Keratinocyte (primary cell): ENCODE results near the gene KIF17. TPM values are rescaled to one million over a fixed set of nuclear protein-coding genes. Genes with fewer than 3 reads are reported as not detected.
"Not testable (repeated sequence)": the region's sequence is repeated elsewhere in the genome, so short reads cannot be mapped to it uniquely, and the experiment has no call there.

Source experiments
- DNase-seq: peaks from one replicate; pipeline ENCODE4 v3.0.0-alpha.2; 2011; ENCODE audit warnings: low read depth, missing footprints, low spot score
- FAIRE-seq: peaks from 2 replicates; lab custom pipeline; 2011; peaks lifted over from hg19 to GRCh38; lab: Jason Lieb, UNC
- H2AFZ ChIP-seq: 2 replicates; pipeline ENCODE4 v1.6.0; 2012; ENCODE audit warnings: low read length, control low read depth, inconsistent platforms; ENCODE audit not compliant: control insufficient read depth
- H3K27ac ChIP-seq: 2 replicates; pipeline ENCODE4 v1.5.1; 2011; ENCODE audit warnings: low read length; ENCODE audit not compliant: control insufficient read depth, insufficient read depth
- H3K27me3 ChIP-seq: 3 replicates; pipeline ENCODE4 v1.6.0; 2011; ENCODE audit warnings: low read length; ENCODE audit not compliant: control insufficient read depth, insufficient read depth; ENCODE audit errors: extremely low read depth
- H3K36me3 ChIP-seq, 2 experiments: 2 replicates in 1 of 2; 3 replicates in 1 of 2; pipeline ENCODE4 v1.5.1; 2011; ENCODE audit warnings: low read length in 2 of 2, mild to moderate bottlenecking in 1 of 2; ENCODE audit not compliant: control insufficient read depth in 2 of 2, insufficient read depth in 2 of 2; ENCODE audit errors: extremely low read depth in 1 of 2
- H3K4me1 ChIP-seq: 3 replicates; pipeline ENCODE4 v1.5.1; 2011; ENCODE audit warnings: low read length; ENCODE audit not compliant: control insufficient read depth, insufficient read depth; ENCODE audit errors: extremely low read depth
- H3K4me2 ChIP-seq: 3 replicates; pipeline ENCODE4 v1.6.0; 2011; ENCODE audit warnings: low read depth, low read length; ENCODE audit not compliant: control insufficient read depth, insufficient read depth; ENCODE audit errors: extremely low read depth
- H3K4me3 ChIP-seq, 3 experiments: fragments of 200-600 bp in 1 of 3; sonication (generic) in 1 of 3; 2 replicates in 2 of 3; 3 replicates in 1 of 3; pipeline ENCODE4 v1.5.1; 2011 to 2016; ENCODE audit warnings: low read length in 3 of 3, mild to moderate bottlenecking in 3 of 3, control low read depth in 2 of 3, inconsistent platforms in 1 of 3, low read depth in 1 of 3, mixed read lengths in 1 of 3, mixed run types in 1 of 3, moderate library complexity in 1 of 3; ENCODE audit not compliant: control insufficient read depth in 2 of 3, insufficient read depth in 2 of 3; ENCODE audit errors: extremely low read depth in 1 of 3
- H3K79me2 ChIP-seq: 2 replicates; pipeline ENCODE4 v1.6.0; 2012; ENCODE audit warnings: low read length; ENCODE audit not compliant: control insufficient read depth, insufficient read depth
- H3K9ac ChIP-seq: 3 replicates; pipeline ENCODE4 v1.6.0; 2011; ENCODE audit warnings: low read length; ENCODE audit not compliant: control insufficient read depth, insufficient read depth; ENCODE audit errors: extremely low read depth
- H3K9me1 ChIP-seq: 3 replicates; pipeline ENCODE4 v1.6.0; 2011; ENCODE audit warnings: low read length; ENCODE audit not compliant: control insufficient read depth, insufficient read depth; ENCODE audit errors: extremely low read depth
- H3K9me3 ChIP-seq: 2 replicates; pipeline ENCODE4 v1.5.1; 2012; ENCODE audit warnings: low read depth, low read length; ENCODE audit not compliant: control insufficient read depth
- H4K20me1 ChIP-seq: 3 replicates; pipeline ENCODE4 v1.6.0; 2011; ENCODE audit warnings: low read length; ENCODE audit not compliant: control insufficient read depth, insufficient read depth; ENCODE audit errors: extremely low read depth
- CTCF ChIP-seq, 3 experiments: IDR thresholded peaks in 1 of 3; conservative IDR thresholded peaks in 1 of 3; optimal IDR thresholded peaks in 1 of 3; 2 replicates in 2 of 3; 3 replicates in 1 of 3; pipeline versions ENCODE3 to v1.5.1; 2011; ENCODE audit warnings: low read length in 3 of 3, mild to moderate bottlenecking in 3 of 3, moderate library complexity in 2 of 3, control low read depth in 1 of 3, inconsistent platforms in 1 of 3; ENCODE audit not compliant: insufficient read depth in 2 of 3; ENCODE audit errors: extremely low read depth in 1 of 3
- EZH2 ChIP-seq: IDR thresholded peaks from one replicate; pipeline ENCODE4 v1.6.1; 2012; ENCODE audit warnings: inconsistent platforms, mild to moderate bottlenecking, low read length, moderate library complexity
- dilution Hi-C: fragments of 300-500 bp; cut with MboI; formaldehyde crosslinking; loops from one replicate; pipeline ENCODE4 v1.7.0; 2020; ENCODE audit warnings: low sequenced_read_pairs; ENCODE audit not compliant: extremely low pct_ligation_motif_present
- polyA plus RNA-seq, 5 experiments: library from polyadenylated mRNA; depleted of rRNA in 3 of 5; stranded (reverse) in 3 of 5; stranded (forward) in 1 of 5; unstranded in 1 of 5; fragments of >200 nt; gene quantifications; 1 replicate in 1 of 5; 2 replicates in 3 of 5; 3 replicates in 1 of 5; pipeline versions ENCODE4 v1.2.1 to v1.2.3, GENCODE V29; 2011 to 2012; ENCODE audit warnings: missing spikeins in 2 of 5, low read depth in 1 of 5, low replicate concordance in 1 of 5

The KIF17 gene
- polyA plus RNA-seq, 1 donor (not counting 4 experiments of a cell fraction or from before 2014, with no cell fraction given) = 0.90 TPM

- Histone ChIP-seq H3K4me2 (no peak overlapping the region), H3K9me1 (peaks cover 3% of the 10 kb centered on the region), H3K9ac (no peak overlapping the region), H2AFZ (no peak overlapping the region), H3K27ac (no peak overlapping the region), H4K20me1 (peaks cover 6% of the 10 kb centered on the region), H3K27me3 (no peaks in the 10 kb centered on the region), H3K4me1 (no peaks in the 10 kb centered on the region), H3K36me3 (peaks cover 38 to 40% of the 10 kb centered on the region in 2 experiments), H3K79me2 (peaks cover 1% of the 10 kb centered on the region), H3K4me3 (no peak overlapping the region), H3K9me3 (no peaks in the 10 kb centered on the region)
- TF ChIP-seq EZH2 (no peak), CTCF (optimal IDR thresholded peaks at IDR 0.05 in 1 of 3, IDR thresholded peaks at IDR 0.05 in 1 of 3, conservative IDR thresholded peaks at IDR 0.05 in 1 of 3; ENCODE audit: extremely low read depth in 1 of 3, insufficient read depth in 2 of 3, low read length in 3 of 3) (no peak)
- no peak for FAIRE-seq
- dilution Hi-C loops = no loop called here
- no peak for DNase-seq
Observed at GRCh38 chr1:20719261-20719660, 1.5 kb upstream of the KIF17 start.

- H2AFZ ChIP-seq, H3K79me2 ChIP-seq, dilution Hi-C loops, H3K4me1 ChIP-seq, H3K9me3 ChIP-seq, H3K27ac ChIP-seq, DNase-seq, H3K9me1 ChIP-seq, FAIRE-seq, H4K20me1 ChIP-seq, H3K9ac ChIP-seq, H3K27me3 ChIP-seq: not testable (repeated sequence)
- Histone ChIP-seq H3K36me3 (peaks cover 32% of the 10 kb centered on the region in 2 experiments), H3K4me3 (peak overlapping the region in 1 of 3 experiments; percentile 51), H3K4me2 (peak overlapping the region; percentile 59)
Observed at GRCh38 chr1:20718343-20718882, 606 bp upstream of the KIF17 start.

- no peak overlapping the region for H3K4me2 ChIP-seq
- dilution Hi-C loops = no loop called here
- no peaks in the 10 kb centered on the region for H3K9me3 ChIP-seq
- H3K4me3 ChIP-seq = no peak overlapping the region
- no peaks in the 10 kb centered on the region for H3K79me2 ChIP-seq
- no peaks in the 10 kb centered on the region for H3K4me1 ChIP-seq
- H2AFZ ChIP-seq = no peak overlapping the region
- no peak overlapping the region for H3K27ac ChIP-seq
- peaks cover 11 to 21% of the 10 kb centered on the region in 2 experiments for H3K36me3 ChIP-seq
- H3K9me1 ChIP-seq = no peaks in the 10 kb centered on the region
- no peaks in the 10 kb centered on the region for H3K27me3 ChIP-seq
- no peak overlapping the region for H3K9ac ChIP-seq
- TF ChIP-seq CTCF (optimal IDR thresholded peaks at IDR 0.05 in 1 of 3, IDR thresholded peaks at IDR 0.05 in 1 of 3, conservative IDR thresholded peaks at IDR 0.05 in 1 of 3; ENCODE audit: extremely low read depth in 1 of 3, insufficient read depth in 2 of 3, low read length in 3 of 3) (no peak), EZH2 (no peak)
- no peak for FAIRE-seq
- DNase-seq = no peak
- H4K20me1 ChIP-seq = peaks cover 6% of the 10 kb centered on the region
Observed at GRCh38 chr1:20716232-20716631, 1.6 kb downstream of the KIF17 start.
